UCSD-AML1 (cell line): Measurements from ENCODE around the gene PTPDC1.
"Not testable (repeated sequence)": the region's sequence is repeated elsewhere in the genome, so short reads cannot be mapped to it uniquely, and the experiment has no call there.

ENCODE experiments used
- DNase-seq: peaks from one replicate; lab custom pipeline; 2025; ENCODE audit not compliant: unreplicated experiment; lab: John Stamatoyannopoulos, UW

PTPDC1 gene

DNA sequence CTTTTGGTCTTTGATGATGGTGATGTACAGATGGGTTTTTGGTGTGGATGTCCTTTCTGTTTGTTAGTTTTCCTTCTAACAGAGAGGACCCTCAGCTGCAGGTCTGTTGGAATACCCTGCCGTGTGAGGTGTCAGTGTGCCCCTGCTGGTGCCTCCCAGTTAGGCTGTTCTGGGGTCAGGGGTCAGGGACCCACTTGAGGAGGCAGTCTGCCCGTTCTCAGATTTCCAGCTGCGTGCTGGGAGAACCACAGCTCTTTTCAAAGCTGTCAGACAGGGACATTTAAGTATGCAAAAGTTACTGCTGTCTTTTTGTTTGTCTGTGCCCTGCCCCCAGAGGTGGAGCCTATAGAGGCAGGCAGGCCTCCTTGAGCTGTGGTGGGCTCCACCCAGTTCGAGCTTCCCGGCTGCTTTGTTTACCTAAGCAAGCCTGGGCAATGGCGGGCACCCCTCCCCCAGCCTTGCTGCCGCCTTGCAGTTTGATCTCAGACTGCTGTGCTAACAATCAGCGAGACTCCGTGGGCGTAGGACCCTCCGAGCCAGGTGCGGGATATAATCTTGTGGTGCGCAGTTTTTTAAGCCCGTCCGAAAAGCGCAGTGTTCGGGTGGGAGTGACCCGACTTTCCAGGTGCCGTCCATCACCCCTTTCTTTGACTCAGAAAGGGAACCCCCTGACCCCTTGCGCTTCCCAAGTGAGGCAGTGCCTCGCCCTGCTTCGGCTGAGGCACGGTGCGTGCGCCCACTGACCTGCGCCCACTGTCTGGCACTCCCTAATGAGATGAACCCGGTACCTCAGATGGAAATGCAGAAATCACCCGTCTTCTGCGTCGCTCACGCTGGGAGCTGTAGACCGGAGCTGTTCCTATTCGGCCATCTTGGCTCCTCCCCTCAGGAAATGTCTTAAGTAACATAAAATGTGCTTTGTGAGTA lies 10.2 kb downstream of the PTPDC1 start:
- not testable (repeated sequence) for DNase-seq

DNA sequence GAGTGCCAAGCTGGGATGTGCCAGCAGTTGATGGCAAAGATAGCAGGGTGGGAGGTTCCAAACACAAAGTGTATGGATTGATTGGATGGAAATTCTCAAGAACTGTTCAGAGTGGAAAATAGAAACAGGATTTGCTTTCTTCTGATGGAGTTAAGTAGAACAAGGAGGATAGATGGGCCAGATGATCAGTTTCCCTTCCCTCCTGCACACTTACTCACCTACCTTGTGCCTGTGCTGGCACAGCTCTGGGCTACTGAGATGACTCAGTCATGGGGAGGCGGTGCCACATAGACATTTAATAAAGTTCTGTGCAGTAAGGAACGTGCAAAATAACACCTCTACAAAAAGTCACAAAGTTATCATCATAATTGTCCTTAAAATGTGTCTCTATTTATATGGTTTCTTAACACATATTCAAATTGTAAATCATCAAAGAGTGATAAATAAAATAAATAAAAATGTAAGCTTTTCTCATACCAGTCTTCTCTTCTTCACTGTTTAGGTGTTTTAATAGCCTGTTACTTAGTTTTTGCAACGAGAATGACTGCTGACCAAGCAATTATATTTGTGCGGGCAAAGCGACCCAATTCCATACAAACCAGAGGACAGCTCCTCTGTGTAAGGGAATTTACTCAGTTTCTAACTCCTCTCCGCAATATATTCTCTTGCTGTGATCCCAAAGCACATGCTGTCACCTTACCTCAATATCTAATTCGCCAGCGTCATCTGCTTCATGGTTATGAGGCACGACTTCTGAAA lies 12.7 kb downstream of the PTPDC1 start:
- DNase-seq = no peak

DNA sequence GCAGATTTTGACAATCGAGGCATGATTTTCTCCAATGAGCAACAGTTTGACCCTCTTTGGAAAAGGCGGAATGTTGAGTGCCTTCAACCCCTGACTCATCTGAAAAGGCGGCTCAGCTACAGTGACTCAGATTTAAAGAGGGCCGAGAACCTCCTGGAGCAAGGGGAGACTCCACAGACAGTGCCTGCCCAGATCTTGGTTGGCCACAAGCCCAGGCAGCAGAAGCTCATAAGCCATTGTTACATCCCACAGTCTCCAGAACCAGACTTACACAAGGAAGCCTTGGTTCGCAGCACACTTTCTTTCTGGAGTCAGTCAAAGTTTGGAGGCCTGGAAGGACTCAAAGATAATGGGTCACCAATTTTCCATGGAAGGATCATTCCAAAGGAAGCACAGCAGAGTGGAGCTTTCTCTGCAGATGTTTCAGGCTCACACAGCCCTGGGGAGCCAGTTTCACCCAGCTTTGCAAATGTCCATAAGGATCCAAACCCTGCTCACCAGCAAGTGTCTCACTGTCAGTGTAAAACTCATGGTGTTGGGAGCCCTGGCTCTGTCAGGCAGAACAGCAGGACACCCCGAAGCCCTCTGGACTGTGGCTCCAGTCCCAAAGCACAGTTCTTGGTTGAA lies 13.6 kb downstream of the PTPDC1 start:
- DNase-seq = no peak

DNA sequence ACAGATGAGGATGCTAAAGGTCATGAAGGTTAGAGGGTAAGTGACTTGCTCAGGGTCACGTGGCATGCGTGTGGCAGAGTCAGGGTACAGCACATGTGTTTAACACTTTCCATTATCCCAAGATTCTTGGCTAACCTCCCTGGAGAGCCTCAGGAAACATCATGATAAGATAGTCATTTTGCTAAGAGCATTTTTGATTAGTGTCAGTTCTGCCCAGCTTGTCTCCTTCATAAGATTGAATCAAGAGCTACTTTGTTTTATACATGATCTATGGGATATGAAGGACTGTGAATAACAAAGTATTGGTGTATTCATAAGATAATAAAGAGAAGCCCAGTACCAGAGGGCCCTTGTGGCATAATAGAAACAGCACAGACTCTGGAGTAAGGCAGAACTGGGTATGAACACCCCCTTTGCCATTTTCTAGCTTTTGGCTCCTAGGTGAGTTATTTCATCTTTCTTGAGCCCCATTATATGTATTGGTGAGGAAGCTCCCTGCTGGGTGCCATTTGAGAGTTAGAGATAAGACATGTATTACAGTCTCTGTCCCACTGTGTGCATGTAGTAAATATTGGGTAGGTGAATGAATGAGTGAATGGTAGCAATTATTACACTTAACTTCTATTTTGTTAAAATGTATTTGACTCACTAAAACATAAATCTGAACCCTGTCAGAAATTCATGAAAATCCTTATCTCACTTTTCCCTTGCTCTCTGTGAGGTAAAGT lies 16.1 kb downstream of the PTPDC1 start:
- DNase-seq = no peak

DNA sequence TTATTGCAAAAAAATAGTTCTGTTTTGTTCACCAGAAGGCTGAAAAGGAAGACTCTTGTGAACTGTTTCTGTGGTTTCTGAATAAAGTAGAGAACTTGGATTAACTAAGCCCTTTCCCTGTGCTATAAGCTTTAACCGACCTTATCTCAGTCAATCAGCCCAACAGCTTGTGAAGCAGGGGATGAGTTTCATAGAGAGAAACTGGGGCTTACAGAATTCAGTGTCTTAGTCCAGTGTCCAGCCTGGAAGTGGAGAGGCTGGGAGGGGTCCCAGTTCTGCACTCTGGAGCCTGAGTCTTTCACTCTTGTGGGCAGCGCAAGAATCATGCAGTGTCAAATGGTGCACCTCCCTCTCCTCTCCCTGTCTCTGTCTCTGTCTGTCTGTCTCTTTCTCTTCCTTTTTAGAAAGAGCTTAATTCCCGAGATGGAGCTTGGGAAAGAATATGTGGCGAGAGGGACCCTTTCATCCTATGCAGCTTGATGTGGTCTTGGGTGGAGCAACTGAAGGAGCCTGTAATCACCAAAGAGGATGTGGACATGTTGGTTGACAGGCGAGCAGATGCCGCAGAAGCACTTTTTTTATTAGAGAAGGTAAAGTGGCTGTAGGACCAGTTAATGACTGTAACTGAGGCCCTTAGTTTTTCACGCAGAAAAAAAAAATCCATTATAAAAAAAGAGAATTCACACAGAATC lies 17.0 kb downstream of the PTPDC1 start:
- DNase-seq = no peak

DNA sequence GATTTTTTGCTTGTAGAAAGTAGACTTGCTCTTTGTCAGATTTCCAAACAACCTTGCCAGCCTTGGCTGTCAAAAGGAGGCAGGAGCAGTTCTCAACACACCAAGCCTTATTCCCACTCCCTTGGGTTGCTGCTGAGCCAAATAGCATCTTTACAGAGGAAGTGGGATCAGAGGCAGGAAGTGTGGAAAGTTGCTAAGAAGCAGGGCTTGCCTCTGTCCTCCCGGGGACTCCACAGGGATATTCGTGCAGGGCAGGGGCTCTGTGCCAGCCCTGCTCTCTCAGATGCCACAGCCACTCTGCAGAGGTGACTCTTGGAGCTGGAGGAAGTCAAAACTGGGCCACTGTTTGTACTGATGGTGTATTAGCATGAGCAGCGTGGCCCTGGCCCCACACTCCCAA lies 24.3 kb downstream of the PTPDC1 start:
- DNase-seq = no peak

DNA sequence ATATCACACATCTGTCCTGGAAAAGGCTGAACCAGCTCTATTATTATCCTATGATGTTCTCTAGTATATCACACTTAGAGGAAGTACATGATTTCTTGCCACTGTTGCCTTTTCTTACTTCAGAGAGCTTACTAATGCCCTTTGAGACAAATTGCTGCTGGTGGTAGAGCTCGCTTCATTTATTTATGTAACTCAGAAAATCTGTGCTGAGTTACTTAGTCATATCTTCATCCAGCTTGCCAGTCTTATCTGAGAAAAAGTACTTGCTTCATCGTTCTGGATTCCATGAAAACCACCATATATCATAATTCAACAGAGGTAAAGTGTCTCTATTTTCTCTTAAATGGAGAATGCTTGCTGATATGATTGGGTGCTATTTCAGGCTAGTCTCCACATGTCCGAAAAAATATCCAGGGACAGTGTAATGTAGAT lies 26.6 kb downstream of the PTPDC1 start:
- DNase-seq = no peak

DNA sequence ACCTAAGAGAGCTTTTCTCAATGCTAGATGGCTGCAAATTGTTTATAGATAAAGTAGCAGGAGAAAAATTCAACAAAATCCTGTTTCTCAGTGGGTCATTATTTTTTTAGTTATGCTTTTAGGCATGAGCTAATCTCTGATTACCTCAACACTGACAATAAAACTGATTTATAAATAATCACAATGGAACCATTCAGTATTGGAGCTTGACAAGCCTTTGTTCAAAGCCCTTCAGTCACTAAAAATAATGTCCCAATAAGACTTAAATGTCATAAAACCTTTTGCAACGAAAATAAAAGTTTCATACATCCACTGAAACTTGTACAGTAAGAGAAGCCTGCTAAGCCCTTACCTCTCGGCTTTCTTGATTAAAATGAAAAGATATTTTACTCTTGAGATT lies 27.2 kb downstream of the PTPDC1 start:
- DNase-seq = no peak

DNA sequence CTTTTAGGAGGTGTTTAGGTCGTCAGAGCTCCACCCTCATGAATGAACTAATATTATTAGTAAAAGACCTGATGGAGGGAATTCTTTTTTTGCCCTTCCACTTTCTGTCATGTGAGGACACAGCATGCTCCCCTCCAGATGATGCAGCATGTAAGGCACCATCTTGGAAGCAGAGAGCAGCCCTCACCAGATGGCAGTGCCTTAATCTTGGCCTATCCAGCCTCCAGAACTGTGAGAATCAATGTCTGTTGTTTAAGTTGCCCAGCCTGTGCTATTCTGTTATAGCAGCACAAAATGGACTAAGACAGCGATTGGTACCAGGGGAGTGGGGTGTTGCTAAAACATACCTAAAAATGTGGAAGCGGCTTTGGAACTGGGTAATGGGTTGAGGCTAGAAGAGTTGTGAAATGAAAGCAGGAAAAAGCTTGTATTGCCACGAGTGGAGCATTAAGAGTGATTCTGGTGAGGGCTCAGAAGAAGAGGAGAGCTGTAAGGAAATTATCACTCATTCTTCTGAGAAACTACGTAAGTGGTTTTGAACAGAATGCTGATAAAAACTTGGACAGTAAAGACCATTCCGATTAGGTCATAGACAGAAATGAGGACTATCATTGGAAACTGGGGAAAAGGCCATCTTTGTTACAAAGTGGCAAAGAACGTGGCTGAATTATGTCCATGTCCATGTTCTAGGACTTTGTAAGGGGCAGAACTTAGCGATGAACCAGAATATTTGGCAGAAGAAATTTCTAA lies 28.6 kb downstream of the PTPDC1 start:
- DNase-seq = no peak

DNA sequence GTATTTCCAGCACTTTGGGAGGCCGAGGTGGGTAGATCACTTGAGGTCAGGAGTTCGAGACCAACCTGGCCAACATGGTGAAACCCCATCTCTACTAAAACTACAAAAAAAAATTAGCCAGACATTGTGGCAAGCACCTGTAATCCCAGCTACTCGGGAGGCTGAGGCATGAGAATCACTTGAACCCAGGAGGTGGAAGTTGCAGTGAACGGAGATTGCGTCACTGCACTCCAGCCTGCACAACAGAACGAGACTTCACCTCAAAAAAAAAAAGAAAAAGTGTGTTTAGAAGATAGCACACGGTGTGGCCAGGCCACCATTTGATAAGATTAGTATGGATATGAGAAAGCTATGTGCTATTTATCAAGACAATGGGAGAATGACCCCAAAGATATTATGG lies 35.8 kb downstream of the PTPDC1 start:
- not testable (repeated sequence) for DNase-seq

DNA sequence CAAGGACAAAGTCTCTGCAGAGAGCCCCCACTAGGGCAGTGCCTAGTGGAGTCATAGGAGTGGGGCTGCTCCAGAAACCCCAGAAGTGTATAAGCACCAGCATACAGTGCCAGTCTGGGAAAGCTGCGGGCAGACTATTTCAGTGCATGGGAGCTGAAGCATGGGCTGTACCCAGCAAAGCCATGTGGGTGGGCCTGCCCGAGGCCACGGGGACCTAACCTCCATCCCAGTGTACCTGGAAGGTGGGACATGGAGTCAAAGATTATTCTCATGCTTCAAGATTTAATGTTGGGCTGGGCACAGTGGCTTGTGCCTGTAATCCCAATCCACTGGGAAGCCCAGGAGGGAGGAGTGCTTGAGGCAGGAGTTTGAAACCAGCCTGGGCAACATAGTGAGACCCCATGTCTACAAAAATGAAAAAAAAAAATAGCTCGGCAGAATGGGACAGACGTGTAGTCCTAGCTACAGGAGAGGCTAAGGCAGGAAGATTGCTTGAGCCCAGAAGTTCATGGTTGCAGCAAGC lies 36.7 kb downstream of the PTPDC1 start:
- no peak for DNase-seq

DNA sequence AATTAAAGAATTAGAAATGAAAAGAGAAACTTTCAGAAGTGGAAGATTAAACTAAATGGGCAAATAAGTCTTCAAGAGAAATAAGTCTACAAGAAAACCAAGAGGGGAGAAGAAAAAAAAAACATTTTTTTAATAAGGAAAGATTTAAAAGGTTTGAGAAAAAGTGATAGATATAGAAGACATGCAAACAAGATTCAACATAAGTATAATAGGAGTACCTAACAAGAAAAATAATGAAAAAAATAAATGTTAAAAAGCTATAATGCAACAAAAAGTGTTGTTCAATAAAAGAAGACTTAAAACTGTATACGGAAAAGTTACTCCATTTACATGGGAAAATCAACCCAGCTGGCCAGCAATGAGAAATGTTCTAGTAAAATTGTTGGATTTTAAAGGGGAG lies 42.6 kb downstream of the PTPDC1 start:
- no peak for DNase-seq

DNA sequence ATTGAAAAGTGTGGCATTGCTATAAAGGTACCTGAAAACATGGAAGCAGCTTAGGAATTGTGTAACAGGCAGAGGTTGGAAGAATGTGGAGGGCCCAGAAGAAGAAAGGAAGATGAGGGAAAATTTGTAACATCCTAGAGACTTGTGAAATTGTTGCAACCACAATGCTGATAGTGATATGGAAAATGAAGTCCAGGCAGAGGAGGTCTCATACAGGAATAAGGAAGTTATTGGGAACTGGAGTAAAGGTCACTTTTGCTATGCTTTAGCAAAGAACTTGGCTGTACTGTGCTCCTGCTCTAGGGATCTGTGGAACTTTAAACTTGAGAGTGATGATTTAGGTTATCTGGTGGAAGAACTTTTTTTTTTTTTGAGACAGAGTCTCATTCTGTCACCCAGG lies 43.5 kb downstream of the PTPDC1 start:
- DNase-seq = no peak

DNA sequence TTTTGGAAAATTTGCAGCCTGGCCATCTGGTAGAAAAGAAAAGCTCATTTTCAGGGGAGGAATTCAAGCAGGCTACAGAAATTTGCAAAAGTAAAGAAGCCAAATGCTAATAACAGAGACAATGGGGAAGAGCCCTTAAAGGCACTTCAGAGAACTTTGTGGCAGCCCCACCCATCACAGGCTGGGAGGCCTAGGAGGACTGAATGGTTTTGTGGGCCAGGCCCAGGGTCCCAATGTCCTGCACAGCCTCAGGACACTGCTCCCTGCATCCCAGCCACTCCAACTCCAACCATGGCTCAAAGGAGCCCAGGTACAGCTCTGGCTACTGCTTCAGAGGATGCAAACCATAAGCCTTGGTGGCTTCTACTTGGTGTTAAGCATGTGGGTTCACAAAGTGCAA lies 44.3 kb downstream of the PTPDC1 start:
- no peak for DNase-seq

DNA sequence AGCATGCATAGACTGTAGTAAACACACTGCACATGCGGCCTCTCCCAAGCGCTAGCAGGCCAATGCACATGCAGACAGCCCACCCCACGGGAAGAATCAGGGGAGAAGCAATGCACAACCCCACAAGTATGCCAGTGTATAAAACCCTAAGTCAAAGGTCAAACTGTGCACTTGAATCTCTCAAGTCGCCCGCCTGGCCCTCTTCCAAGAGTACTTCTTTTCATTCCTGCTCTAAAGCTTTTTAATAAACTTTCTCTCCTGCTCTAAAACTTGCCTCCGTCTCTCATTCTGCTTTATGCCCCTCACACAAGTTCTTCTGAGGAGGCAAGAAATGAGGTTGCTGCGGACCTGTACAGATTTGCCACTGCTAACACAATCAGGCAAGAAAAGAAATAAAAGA lies 50.4 kb downstream of the PTPDC1 start:
- no peak for DNase-seq

DNA sequence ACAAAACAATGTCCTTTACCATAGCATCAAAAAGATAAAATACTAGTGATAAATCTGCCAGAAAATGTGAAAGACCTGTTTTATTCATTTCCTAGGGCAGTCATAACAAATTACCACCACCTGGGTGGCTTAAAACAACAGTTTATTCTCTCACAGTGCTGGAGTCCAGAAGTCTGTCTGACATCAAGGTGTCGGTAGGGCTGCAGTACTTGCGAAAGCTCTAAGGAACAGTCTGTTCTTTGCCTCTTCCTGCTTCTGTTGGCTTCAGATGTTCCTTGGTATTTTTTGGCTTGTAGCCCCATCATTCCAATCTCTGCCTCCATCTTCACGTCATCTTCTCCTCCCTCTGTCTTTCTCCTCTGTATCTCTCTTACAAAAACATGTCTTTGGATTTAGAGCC lies 51.0 kb downstream of the PTPDC1 start:
- no peak for DNase-seq

DNA sequence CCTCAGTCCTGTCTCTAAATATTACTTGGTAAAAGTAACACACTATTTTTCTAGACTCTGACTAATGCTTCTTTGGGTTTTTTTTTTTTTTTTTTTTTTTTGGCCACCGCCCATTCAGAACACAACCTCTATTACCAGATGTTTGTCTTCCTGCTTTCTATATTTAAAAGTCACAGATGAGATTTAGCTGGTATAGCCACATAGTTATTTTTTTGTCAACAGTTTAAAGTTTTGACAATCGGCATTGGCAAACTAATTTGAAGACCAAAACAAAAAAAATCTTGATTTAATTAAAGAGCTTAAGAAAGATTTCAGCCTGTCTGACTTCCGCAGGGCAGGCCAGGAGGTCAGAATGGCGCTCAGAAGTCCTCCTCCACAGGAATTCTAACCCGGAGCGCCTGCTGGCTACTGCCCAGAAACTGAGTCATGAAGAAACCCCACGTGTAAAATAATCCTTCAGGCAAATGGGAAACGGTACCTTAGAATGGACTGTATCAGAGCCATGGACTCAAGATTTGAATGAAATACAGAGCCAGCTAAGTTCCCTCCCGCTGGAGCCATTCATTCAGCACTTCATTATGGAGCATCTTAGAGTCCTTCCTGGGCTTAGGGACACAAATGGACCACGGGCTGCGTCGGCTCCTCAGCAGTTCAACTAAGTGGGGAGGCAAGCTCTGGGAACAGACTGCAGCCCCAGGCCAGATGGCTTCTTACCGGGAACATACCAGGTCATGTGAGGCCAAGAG lies 55.6 kb downstream of the PTPDC1 start:
- no peak for DNase-seq

DNA sequence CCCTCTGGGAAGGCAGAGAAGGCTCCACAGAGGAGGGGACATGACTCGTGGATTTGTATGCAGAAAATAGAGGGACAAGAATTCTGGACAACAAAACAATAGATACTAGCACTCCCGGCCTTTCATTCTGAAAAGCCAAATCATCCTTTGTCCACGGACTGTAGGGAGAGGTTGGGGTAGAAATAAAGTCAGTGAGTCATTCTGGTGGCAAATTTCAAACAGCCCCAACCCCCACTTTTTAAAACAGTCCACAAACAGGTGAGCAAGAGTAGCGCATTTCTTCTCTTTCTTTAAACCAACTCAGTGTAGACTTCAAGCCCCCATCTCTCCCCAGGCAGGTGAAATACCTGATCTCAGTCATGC lies 56.1 kb downstream of the PTPDC1 start:
- DNase-seq = no peak
